Activated T-helper 17 cell treated with anti-CD3 and anti-CD28 coated beads, Interleukin-2, amount 50 U/mL, for 72 hours (primary cell): ENCODE data around the gene SMAD1. TPM values are rescaled to one million over a fixed set of nuclear protein-coding genes. Genes with fewer than 3 reads are reported as not detected.
A peak's percentile ranks its signal among the peaks of the same experiment; 100 is the strongest.

ENCODE experiments used
- ATAC-seq: fragments of 150-1000 bp; cut with Tn5 transposase; replicated peaks from 2 replicates; pipeline ENCODE4 v1.10.0; 2021; ENCODE audit warnings: mild to moderate bottlenecking, moderate library complexity
- H3K27ac Mint-ChIP-seq: one replicate; pipeline ENCODE4 v1.8.0; 2022; ENCODE audit warnings: mixed read lengths
- H3K27me3 Mint-ChIP-seq: one replicate; pipeline ENCODE4 v1.8.0; 2022; ENCODE audit warnings: mixed read lengths
- H3K36me3 Mint-ChIP-seq: one replicate; pipeline ENCODE4 v1.8.0; 2022; ENCODE audit warnings: low read depth, mild to moderate bottlenecking, mixed read lengths
- H3K4me1 Mint-ChIP-seq: one replicate; pipeline ENCODE4 v1.8.0; 2022; ENCODE audit warnings: mixed read lengths
- H3K4me3 Mint-ChIP-seq: one replicate; pipeline ENCODE4 v1.8.0; 2022; ENCODE audit warnings: mild to moderate bottlenecking, mixed read lengths
- H3K9me3 Mint-ChIP-seq: one replicate; pipeline ENCODE4 v1.8.0; 2022; ENCODE audit warnings: mixed read lengths
- total RNA-seq, 2 donors: library from RNA; stranded (reverse); gene quantifications; one replicate each; pipeline ENCODE4 v1.2.3, GENCODE V29; 2022

The SMAD1 gene
- total RNA-seq, 2 donors from 2014 or later: 2.5 to 12.4 TPM

- Mint-ChIP-seq H3K27me3 (no peaks in the 10 kb centered on the region), H3K4me1 (peaks cover 21% of the 10 kb centered on the region), H3K4me3 (no peak overlapping the region), H3K36me3 (no peaks in the 10 kb centered on the region), H3K9me3 (no peaks in the 10 kb centered on the region), H3K27ac (no peak overlapping the region)
- no peak for ATAC-seq
Observed at GRCh38 chr4:145497199-145498149, 15.8 kb downstream of the SMAD1 start.

- no peak for ATAC-seq
- Mint-ChIP-seq H3K9me3 (no peaks in the 10 kb centered on the region), H3K27me3 (no peaks in the 10 kb centered on the region), H3K27ac (no peak overlapping the region), H3K4me3 (no peak overlapping the region), H3K4me1 (peaks cover 21% of the 10 kb centered on the region), H3K36me3 (no peaks in the 10 kb centered on the region)
Observed at GRCh38 chr4:145498430-145498829, 16.8 kb downstream of the SMAD1 start.

GRCh38 chr4:145501051-145501660, 19.5 kb downstream of the SMAD1 start:
- Mint-ChIP-seq H3K27ac (no peak overlapping the region), H3K36me3 (no peaks in the 10 kb centered on the region), H3K27me3 (no peaks in the 10 kb centered on the region), H3K4me1 (peaks cover 14% of the 10 kb centered on the region), H3K4me3 (no peak overlapping the region), H3K9me3 (no peaks in the 10 kb centered on the region)
- no peak for ATAC-seq

GRCh38 chr4:145502809-145503208, 21.2 kb downstream of the SMAD1 start:
- ATAC-seq: no peak
- Mint-ChIP-seq H3K36me3 (no peaks in the 10 kb centered on the region), H3K27ac (no peak overlapping the region), H3K27me3 (no peaks in the 10 kb centered on the region), H3K9me3 (no peaks in the 10 kb centered on the region), H3K4me1 (peaks cover 11% of the 10 kb centered on the region), H3K4me3 (no peak overlapping the region)

- Mint-ChIP-seq H3K4me1 (peaks cover 11% of the 10 kb centered on the region), H3K27me3 (no peaks in the 10 kb centered on the region), H3K27ac (no peak overlapping the region), H3K9me3 (no peaks in the 10 kb centered on the region), H3K36me3 (no peaks in the 10 kb centered on the region), H3K4me3 (no peak overlapping the region)
- no peak for ATAC-seq
Observed at GRCh38 chr4:145503486-145504072, 21.9 kb downstream of the SMAD1 start.

GRCh38 chr4:145505995-145506394, 24.3 kb downstream of the SMAD1 start:
- Mint-ChIP-seq H3K4me3 (no peak overlapping the region), H3K9me3 (no peaks in the 10 kb centered on the region)
- ATAC-seq: no peak

GRCh38 chr4:145507636-145508035, 26.0 kb downstream of the SMAD1 start:
- peak overlapping the region; percentile 15 for H3K27ac Mint-ChIP-seq
- H3K9me3 Mint-ChIP-seq: peaks cover 10% of the 10 kb centered on the region
- peaks cover 2% of the 10 kb centered on the region for H3K4me1 Mint-ChIP-seq
- no peak for ATAC-seq
- no peaks in the 10 kb centered on the region for H3K36me3 Mint-ChIP-seq
- no peak overlapping the region for H3K4me3 Mint-ChIP-seq
- H3K27me3 Mint-ChIP-seq: no peaks in the 10 kb centered on the region

More at GRCh38 chr4:145505995-145506394, 24.3 kb downstream of the SMAD1 start:
- Mint-ChIP-seq H3K27me3 (no peaks in the 10 kb centered on the region), H3K4me1 (peaks cover 5% of the 10 kb centered on the region), H3K27ac (no peak overlapping the region), H3K36me3 (no peaks in the 10 kb centered on the region)

GRCh38 chr4:145511913-145512522, 30.4 kb downstream of the SMAD1 start:
- no peak for ATAC-seq
- H3K4me1 Mint-ChIP-seq: peaks cover 19% of the 10 kb centered on the region
- peaks cover 14% of the 10 kb centered on the region for H3K36me3 Mint-ChIP-seq
- H3K4me3 Mint-ChIP-seq: no peak overlapping the region
- no peak overlapping the region for H3K27ac Mint-ChIP-seq
- H3K9me3 Mint-ChIP-seq: peaks cover 14% of the 10 kb centered on the region
- H3K27me3 Mint-ChIP-seq: no peaks in the 10 kb centered on the region

GRCh38 chr4:145513020-145513621, 31.5 kb downstream of the SMAD1 start:
- no peak for ATAC-seq
- H3K27ac Mint-ChIP-seq: no peak overlapping the region
- no peak overlapping the region for H3K4me3 Mint-ChIP-seq
- H3K36me3 Mint-ChIP-seq: peaks cover 18% of the 10 kb centered on the region
- H3K27me3 Mint-ChIP-seq: no peaks in the 10 kb centered on the region
- peaks cover 14% of the 10 kb centered on the region for H3K9me3 Mint-ChIP-seq
- peaks cover 21% of the 10 kb centered on the region for H3K4me1 Mint-ChIP-seq

- no peak for ATAC-seq
- Mint-ChIP-seq H3K9me3 (no peaks in the 10 kb centered on the region), H3K27ac (no peak overlapping the region), H3K27me3 (no peaks in the 10 kb centered on the region), H3K4me3 (peak overlapping the region; percentile 8), H3K36me3 (peaks cover 8% of the 10 kb centered on the region), H3K4me1 (peaks cover 13% of the 10 kb centered on the region)
Observed at GRCh38 chr4:145520172-145520571, 38.5 kb downstream of the SMAD1 start.

- peak overlapping the region; percentile 45 for H3K4me3 Mint-ChIP-seq
- H3K9me3 Mint-ChIP-seq: no peaks in the 10 kb centered on the region
- ATAC-seq: no peak
- no peak overlapping the region for H3K27ac Mint-ChIP-seq
- H3K36me3 Mint-ChIP-seq: peaks cover 8% of the 10 kb centered on the region
- peaks cover 13% of the 10 kb centered on the region for H3K4me1 Mint-ChIP-seq
- H3K27me3 Mint-ChIP-seq: no peaks in the 10 kb centered on the region
Observed at GRCh38 chr4:145521282-145521681, 39.6 kb downstream of the SMAD1 start.

GRCh38 chr4:145523117-145523516, 41.5 kb downstream of the SMAD1 start:
- Mint-ChIP-seq H3K27me3 (no peaks in the 10 kb centered on the region), H3K27ac (no peak overlapping the region), H3K36me3 (no peaks in the 10 kb centered on the region), H3K9me3 (no peaks in the 10 kb centered on the region), H3K4me1 (peaks cover 8% of the 10 kb centered on the region), H3K4me3 (no peak overlapping the region)
- ATAC-seq: peak; percentile 60

- ATAC-seq: no peak
- H3K36me3 Mint-ChIP-seq: no peaks in the 10 kb centered on the region
- no peak overlapping the region for H3K4me3 Mint-ChIP-seq
- H3K27ac Mint-ChIP-seq: no peak overlapping the region
- H3K4me1 Mint-ChIP-seq: peaks cover 9% of the 10 kb centered on the region
- no peaks in the 10 kb centered on the region for H3K9me3 Mint-ChIP-seq
- H3K27me3 Mint-ChIP-seq: no peaks in the 10 kb centered on the region
Observed at GRCh38 chr4:145524552-145524951, 42.9 kb downstream of the SMAD1 start.

GRCh38 chr4:145525291-145525740, 43.7 kb downstream of the SMAD1 start:
- Mint-ChIP-seq H3K4me3 (no peak overlapping the region), H3K36me3 (no peaks in the 10 kb centered on the region), H3K9me3 (no peaks in the 10 kb centered on the region), H3K27ac (no peak overlapping the region), H3K27me3 (no peaks in the 10 kb centered on the region), H3K4me1 (peaks cover 12% of the 10 kb centered on the region)
- ATAC-seq: no peak
